Mesenchymal stem cell (in vitro differentiated cells and primary cell): Measurements from ENCODE around the gene MAPKBP1. TPM values are rescaled to one million over a fixed set of nuclear protein-coding genes. Genes with fewer than 3 reads are reported as not detected.

Experiments used
- DNase-seq: peaks from one replicate; pipeline ENCODE4 v3.0.0-alpha.2; 2013
- H2AFZ ChIP-seq: one replicate; pipeline ENCODE4 v1.6.1; 2013; ENCODE audit warnings: low read depth, mild to moderate bottlenecking, control low read depth, inconsistent platforms, low read length, moderate library complexity
- H2AK5ac ChIP-seq: 2 replicates; pipeline ENCODE4 v1.6.1; 2013; ENCODE audit warnings: low read length, moderate library complexity, mild to moderate bottlenecking, inconsistent platforms; ENCODE audit not compliant: severe bottlenecking
- H2BK120ac ChIP-seq: one replicate; pipeline ENCODE4 v1.6.1; 2013; ENCODE audit warnings: low read depth, mild to moderate bottlenecking, inconsistent platforms, low read length, moderate library complexity
- H2BK12ac ChIP-seq, 2 experiments: one replicate each; pipeline ENCODE4 v1.6.1; 2013; ENCODE audit warnings: inconsistent platforms in 2 of 2, low read length in 2 of 2, mild to moderate bottlenecking in 2 of 2, moderate library complexity in 2 of 2, control low read depth in 1 of 2
- H2BK15ac ChIP-seq: one replicate; pipeline ENCODE4 v1.6.1; 2013; ENCODE audit warnings: mild to moderate bottlenecking, low read depth, inconsistent platforms; ENCODE audit not compliant: poor library complexity, severe bottlenecking
- H2BK5ac ChIP-seq: 2 replicates; pipeline ENCODE4 v1.6.1; 2013; ENCODE audit warnings: low read depth, mild to moderate bottlenecking, low read length, control low read depth, inconsistent platforms; ENCODE audit not compliant: poor library complexity, severe bottlenecking
- H3K14ac ChIP-seq, 2 experiments: one replicate each; pipeline ENCODE4 v1.6.1; 2013; ENCODE audit warnings: inconsistent platforms in 2 of 2, low read length in 2 of 2, control low read depth in 1 of 2, mild to moderate bottlenecking in 1 of 2, moderate library complexity in 1 of 2
- H3K18ac ChIP-seq, 2 experiments: one replicate each; pipeline ENCODE4 v1.6.1; 2013; ENCODE audit warnings: inconsistent platforms in 2 of 2, low read length in 2 of 2, control low read depth in 1 of 2, low read depth in 1 of 2, mild to moderate bottlenecking in 1 of 2
- H3K23ac ChIP-seq, 2 experiments: one replicate each; pipeline ENCODE4 v1.6.1; 2013; ENCODE audit warnings: inconsistent platforms in 2 of 2, low read length in 2 of 2, mild to moderate bottlenecking in 2 of 2, moderate library complexity in 2 of 2, control low read depth in 1 of 2
- H3K27ac ChIP-seq: 2 replicates; pipeline ENCODE4 v1.5.1; 2013; ENCODE audit warnings: mild to moderate bottlenecking, moderate library complexity, low read length, control low read depth, inconsistent platforms; ENCODE audit not compliant: poor library complexity, severe bottlenecking
- H3K27me3 ChIP-seq, 2 experiments: 2 replicates each; pipeline versions ENCODE4 v1.6.1 to v1.7.0; 2013; ENCODE audit warnings: low read length in 2 of 2, mild to moderate bottlenecking in 2 of 2, moderate library complexity in 2 of 2, control low read depth in 1 of 2, inconsistent platforms in 1 of 2; ENCODE audit not compliant: control insufficient read depth in 1 of 2, insufficient read depth in 1 of 2
- H3K36me3 ChIP-seq, 2 experiments: 2 replicates each; pipeline versions ENCODE4 v1.6.1 to v1.7.0; 2013; ENCODE audit warnings: low read length in 2 of 2, control low read depth in 1 of 2, inconsistent platforms in 1 of 2, low read depth in 1 of 2, mild to moderate bottlenecking in 1 of 2; ENCODE audit not compliant: insufficient read depth in 2 of 2, control insufficient read depth in 1 of 2
- H3K4ac ChIP-seq, 2 experiments: one replicate each; pipeline ENCODE4 v1.6.1; 2013; ENCODE audit warnings: inconsistent platforms in 2 of 2, low read length in 2 of 2, mild to moderate bottlenecking in 2 of 2, moderate library complexity in 2 of 2, control low read depth in 1 of 2, low read depth in 1 of 2
- H3K4me1 ChIP-seq: 2 replicates; pipeline ENCODE4 v1.6.1; 2013; ENCODE audit warnings: low read depth, low read length, control low read depth; ENCODE audit not compliant: control insufficient read depth, insufficient read depth
- H3K4me2 ChIP-seq: 2 replicates; pipeline ENCODE4 v1.6.1; 2013; ENCODE audit warnings: low read length, mild to moderate bottlenecking, inconsistent platforms; ENCODE audit not compliant: poor library complexity, severe bottlenecking
- H3K4me3 ChIP-seq, 2 experiments: 2 replicates each; pipeline versions ENCODE4 v1.5.1 to v1.7.0; 2013; ENCODE audit warnings: low read length in 2 of 2, mild to moderate bottlenecking in 2 of 2, control low read depth in 1 of 2, low read depth in 1 of 2; ENCODE audit not compliant: insufficient read depth in 1 of 2
- H3K79me1 ChIP-seq: replicated peaks from 2 replicates; pipeline ENCODE4 v1.6.1; 2013; ENCODE audit warnings: mild to moderate bottlenecking, control low read depth, low read length, inconsistent platforms; ENCODE audit not compliant: poor library complexity, severe bottlenecking
- H3K9ac ChIP-seq: 2 replicates; pipeline ENCODE4 v1.7.0; 2013; ENCODE audit warnings: mild to moderate bottlenecking, low read length, moderate library complexity
- H3K9me3 ChIP-seq: 2 replicates; pipeline ENCODE4 v1.7.0; 2013; ENCODE audit warnings: mild to moderate bottlenecking, low read length; ENCODE audit not compliant: control insufficient read depth
- H4K8ac ChIP-seq: one replicate; pipeline ENCODE4 v1.6.1; 2013; ENCODE audit warnings: inconsistent platforms, mild to moderate bottlenecking, low read length, moderate library complexity
- H4K91ac ChIP-seq: one replicate; pipeline ENCODE4 v1.6.1; 2013; ENCODE audit warnings: mild to moderate bottlenecking, low read length, inconsistent platforms
- WGBS: methylation state at CpG from one replicate; pipeline ENCODE4 v1.1.7; 2013; ENCODE audit warnings: mixed read lengths; 5-methylcytosine and 5-hydroxymethylcytosine counted together
- small RNA-seq: library from polyadenylated mRNA; stranded (forward); fragments of <200 nt; extraction: miRNeasy Mini kit (QIAGEN cat#:217004); gene quantifications from one replicate; pipeline ENCODE3, GENCODE V24; 2013; ENCODE audit warnings: low read depth

MAPKBP1 gene

DNA sequence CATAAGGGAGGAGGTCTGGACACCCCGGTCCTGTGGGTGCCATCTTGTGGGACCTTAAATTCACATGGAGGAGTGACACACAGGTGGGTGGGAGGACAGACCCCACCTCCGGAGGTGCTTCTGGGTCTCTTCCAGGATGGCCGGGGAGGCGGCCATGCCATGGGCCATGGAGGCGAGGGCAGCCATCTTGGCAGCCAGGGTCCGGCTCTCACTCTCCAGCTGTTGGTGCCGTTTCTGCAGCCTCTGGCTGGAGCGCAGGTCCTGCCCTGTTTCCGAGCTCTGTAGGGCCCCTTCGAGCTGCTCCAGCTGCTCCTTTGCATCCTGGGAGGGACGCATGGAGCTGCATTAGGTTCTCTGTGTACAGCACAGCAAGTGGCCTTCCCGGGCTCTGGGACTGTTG is 100.5 kb downstream of the MAPKBP1 start:
- Histone ChIP-seq H3K79me1 (no peaks in the 10 kb centered on the region), H3K4me3 (no peak overlapping the region), H2AK5ac (no peak overlapping the region), H3K27me3 (peaks cover 0 to 38% of the 10 kb centered on the region in 2 experiments), H4K8ac (no peak overlapping the region), H2AFZ (no peak overlapping the region), H3K4me2 (no peak overlapping the region), H2BK15ac (no peak overlapping the region), H3K18ac (no peak overlapping the region), H3K36me3 (peaks cover 0 to 67% of the 10 kb centered on the region in 2 experiments), H3K4me1 (peaks cover 26% of the 10 kb centered on the region), H2BK120ac (no peak overlapping the region), H2BK12ac (no peak overlapping the region), H3K27ac (no peak overlapping the region), H3K9me3 (no peaks in the 10 kb centered on the region), H3K4ac (no peak overlapping the region), H2BK5ac (no peak overlapping the region), H3K9ac (no peak overlapping the region), H4K91ac (no peak overlapping the region), H3K14ac (no peak overlapping the region), H3K23ac (no peak overlapping the region)
- WGBS, result 91% methylated on average over 12 of the region's 12 CpGs
- no peak for DNase-seq

DNA sequence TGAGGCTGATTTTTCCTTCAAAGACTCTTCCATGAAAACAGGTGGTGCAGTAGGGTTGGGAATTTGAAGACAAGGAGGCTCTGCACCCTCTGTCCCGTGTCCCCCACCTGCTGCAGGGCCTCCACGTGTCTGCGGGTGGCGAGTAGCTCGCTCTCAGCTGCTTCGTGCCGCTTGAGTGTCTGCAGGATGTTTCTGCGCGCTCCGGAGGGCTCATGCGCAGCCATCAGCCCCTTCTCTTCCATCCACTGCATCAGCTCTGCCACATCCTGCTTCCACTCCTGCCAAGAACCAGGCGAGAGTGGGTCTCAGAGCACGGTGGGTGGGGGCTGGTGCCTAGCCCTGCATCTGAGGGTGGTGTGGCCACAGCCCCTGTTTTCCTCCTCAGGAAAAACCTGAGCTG is 101.7 kb downstream of the MAPKBP1 start:
- Histone ChIP-seq H3K79me1 (no peaks in the 10 kb centered on the region), H3K4ac (no peak overlapping the region), H2BK120ac (no peak overlapping the region), H2BK12ac (no peak overlapping the region), H3K18ac (no peak overlapping the region), H3K4me1 (peaks cover 15% of the 10 kb centered on the region), H2AFZ (no peak overlapping the region), H3K14ac (no peak overlapping the region), H2AK5ac (no peak overlapping the region), H3K9ac (no peak overlapping the region), H2BK15ac (no peak overlapping the region), H3K4me3 (no peak overlapping the region), H4K8ac (no peak overlapping the region), H2BK5ac (no peak overlapping the region), H3K4me2 (no peak overlapping the region), H3K27me3 (peaks cover 0 to 51% of the 10 kb centered on the region in 2 experiments), H3K27ac (no peak overlapping the region), H4K91ac (no peak overlapping the region), H3K9me3 (no peaks in the 10 kb centered on the region), H3K36me3 (peaks cover 0 to 76% of the 10 kb centered on the region in 2 experiments), H3K23ac (no peak overlapping the region)
- 85% methylated on average over 13 of the region's 13 CpGs for WGBS
- no peak for DNase-seq

DNA sequence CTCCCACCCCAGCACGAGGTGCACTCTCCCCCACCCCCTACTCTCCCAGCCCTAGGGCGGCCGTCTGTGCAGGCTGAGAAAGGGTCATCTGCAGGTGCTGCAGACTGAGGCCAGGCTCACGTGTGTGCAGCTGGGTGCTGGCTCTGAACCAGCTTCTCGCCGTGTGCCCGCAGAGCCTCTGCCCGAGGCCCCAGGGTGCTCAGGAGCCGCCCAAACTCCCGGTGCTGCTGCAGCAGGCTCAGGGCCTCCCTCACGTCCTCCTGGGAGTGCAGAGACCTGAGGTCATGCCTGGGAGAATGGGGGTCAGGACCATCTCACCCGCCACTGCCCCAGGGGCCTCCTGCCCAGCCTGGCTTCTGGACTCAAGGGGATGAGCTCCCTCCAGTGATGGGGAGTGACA is 102.4 kb downstream of the MAPKBP1 start:
- Histone ChIP-seq H3K27me3 (peaks cover 6 to 58% of the 10 kb centered on the region in 2 experiments), H3K79me1 (no peaks in the 10 kb centered on the region), H3K36me3 (peaks cover 0 to 76% of the 10 kb centered on the region in 2 experiments), H2AK5ac (no peak overlapping the region), H4K91ac (no peak overlapping the region), H2BK12ac (no peak overlapping the region), H3K4me1 (peaks cover 10% of the 10 kb centered on the region), H3K9ac (no peak overlapping the region), H2BK15ac (no peak overlapping the region), H3K14ac (no peak overlapping the region), H3K4me2 (no peak overlapping the region), H2BK120ac (no peak overlapping the region), H2BK5ac (no peak overlapping the region), H2AFZ (no peak overlapping the region), H3K18ac (no peak overlapping the region), H3K4me3 (no peak overlapping the region), H3K27ac (no peak overlapping the region), H3K4ac (no peak overlapping the region), H4K8ac (no peak overlapping the region), H3K9me3 (no peaks in the 10 kb centered on the region), H3K23ac (no peak overlapping the region)
- WGBS, result 82% methylated on average over 12 of the region's 12 CpGs
- no peak for DNase-seq

Small RNA genes lying within 50 kb of the gene (small RNA-seq; reads per million reads assigned to genes)
- gene JMJD7-PLA2G4B (not detected), gene MIR4310 (not detected), gene RNA5SP393 (not detected)
